ENCODE measurements around the gene ADRA1B.

DNA sequence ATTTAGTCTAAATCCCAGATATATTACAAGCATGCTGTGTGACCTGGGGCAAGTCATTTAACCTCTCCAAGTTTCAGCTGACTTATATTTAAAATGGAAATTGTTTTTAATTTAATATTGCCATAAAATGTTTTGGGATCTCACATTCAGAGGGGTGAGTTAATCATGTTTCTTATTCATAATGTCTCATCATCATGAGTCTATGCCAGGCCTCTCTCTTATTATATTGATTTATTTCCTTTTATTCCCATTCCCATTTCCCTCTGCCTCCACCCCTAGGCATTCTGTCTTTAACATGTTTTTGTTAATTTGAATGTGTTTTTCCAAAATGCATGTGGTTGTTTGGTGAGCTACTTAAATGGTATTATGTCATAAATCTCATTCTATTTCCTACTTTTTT, 53.7 kb downstream of the ADRA1B start:
- TF ChIP-seq POLR2A (IDR thresholded peaks at IDR 0.05; ENCODE audit: low read depth, low read length) (no peak), POLR2AphosphoS5 (IDR thresholded peaks at IDR 0.05; ENCODE audit: low read depth, low read length) (no peak), TAF1 (IDR thresholded peaks at IDR 0.05; ENCODE audit: borderline replicate concordance, low read depth, low read length) (no peak)

Measured in GM12892 (cell line).